Activated CD4-positive, CD25-positive, alpha-beta regulatory T cell (primary cell): Measurements from ENCODE around the gene FAM120C.
A peak's percentile ranks its signal among the peaks of the same experiment; 100 is the strongest.

Source experiments
- DNase-seq, 4 experiments: peaks; one replicate each; lab custom pipeline; 2025; lab: John Stamatoyannopoulos, UW

The FAM120C gene, protein sequence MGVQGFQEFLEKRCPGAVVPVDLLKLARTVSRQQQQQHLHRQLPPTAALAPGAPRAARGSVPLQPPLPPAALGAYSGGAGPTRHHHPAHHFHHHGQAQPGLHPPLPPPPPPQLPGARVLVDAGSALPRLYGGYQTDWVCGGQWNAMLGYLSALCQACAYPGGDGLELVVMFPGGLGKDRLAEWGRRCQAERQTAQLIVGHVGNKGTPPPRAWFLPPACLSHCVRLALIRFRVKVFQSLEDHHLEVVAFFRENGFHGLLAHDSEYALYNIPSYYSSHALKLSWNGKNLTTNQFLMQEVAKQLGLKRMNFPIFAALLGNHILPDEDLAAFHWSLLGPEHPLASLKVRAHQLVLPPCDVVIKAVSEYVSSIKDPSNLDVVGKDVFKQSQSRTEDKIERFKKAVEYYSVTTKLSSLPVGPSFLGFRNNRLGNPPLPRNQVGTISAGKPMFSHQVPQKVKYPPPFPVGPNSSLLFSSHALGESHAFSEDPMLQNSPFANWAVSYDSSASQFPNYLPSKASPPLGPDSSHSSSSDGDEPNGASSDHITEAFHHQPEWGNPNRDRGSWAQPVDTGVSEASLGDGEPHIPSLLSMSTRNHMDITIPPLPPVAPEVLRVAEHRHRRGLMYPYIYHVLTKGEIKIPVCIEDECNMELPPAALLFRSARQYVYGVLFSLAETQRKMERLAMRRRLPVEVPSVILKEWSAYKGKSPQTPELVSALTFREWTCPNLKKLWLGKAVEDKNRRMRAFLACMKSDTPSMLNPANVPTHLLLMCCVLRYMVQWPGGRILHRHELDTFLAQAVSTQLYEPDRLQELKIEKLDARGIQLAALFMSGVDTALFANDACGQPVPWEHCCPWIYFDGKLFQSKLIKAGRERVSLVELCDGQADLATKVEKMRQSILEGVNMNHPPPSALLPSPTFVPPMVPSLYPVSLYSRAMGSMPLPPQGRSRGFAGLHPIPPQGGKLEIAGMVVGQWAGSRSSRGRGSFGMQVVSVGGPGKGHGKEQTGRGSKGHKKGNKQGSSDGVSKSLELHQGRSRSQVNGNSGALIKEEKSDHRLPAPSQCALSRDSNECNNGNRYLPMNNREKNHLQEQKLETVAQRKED

DNA sequence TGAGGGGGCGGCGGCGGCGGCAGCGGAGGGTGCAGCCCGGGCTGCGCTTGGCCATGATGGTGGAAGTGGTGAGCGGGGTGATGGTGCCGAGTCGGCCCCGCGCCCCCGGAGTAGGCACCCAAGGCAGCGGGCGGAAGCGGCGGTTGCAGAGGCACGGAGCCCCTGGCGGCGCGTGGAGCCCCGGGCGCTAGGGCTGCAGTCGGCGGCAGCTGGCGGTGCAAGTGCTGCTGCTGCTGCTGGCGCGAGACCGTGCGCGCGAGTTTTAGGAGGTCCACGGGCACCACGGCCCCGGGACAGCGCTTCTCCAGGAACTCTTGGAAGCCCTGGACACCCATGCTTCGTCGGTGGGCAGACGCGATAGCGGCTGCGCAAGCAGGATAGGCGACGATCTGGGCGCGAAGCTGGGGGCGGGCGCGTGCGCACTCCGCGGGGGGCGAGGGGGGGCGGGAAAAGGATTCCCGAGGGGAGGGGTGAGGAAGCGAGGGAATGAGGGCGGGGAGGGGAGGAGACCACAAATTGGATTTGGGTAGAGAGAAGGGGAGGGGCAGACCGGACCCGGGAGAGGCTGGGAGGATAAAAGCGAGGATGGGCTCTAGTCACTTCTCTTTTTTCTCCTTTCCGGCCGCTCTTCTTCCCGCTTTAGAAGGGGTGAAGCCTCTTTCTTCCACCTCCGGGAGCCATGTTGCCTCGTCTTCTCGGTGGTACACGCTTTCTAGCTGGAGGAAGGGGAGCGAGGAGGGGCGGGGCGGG lies at the start of gene FAM120C:
Gene FAM120C (minus strand): TSS at position 391 of the 750 bp plus-strand sequence. CDS start 56 bp downstream, at position 335.
- DNase-seq = peak; percentile 30 to 53 (median 46)

DNA sequence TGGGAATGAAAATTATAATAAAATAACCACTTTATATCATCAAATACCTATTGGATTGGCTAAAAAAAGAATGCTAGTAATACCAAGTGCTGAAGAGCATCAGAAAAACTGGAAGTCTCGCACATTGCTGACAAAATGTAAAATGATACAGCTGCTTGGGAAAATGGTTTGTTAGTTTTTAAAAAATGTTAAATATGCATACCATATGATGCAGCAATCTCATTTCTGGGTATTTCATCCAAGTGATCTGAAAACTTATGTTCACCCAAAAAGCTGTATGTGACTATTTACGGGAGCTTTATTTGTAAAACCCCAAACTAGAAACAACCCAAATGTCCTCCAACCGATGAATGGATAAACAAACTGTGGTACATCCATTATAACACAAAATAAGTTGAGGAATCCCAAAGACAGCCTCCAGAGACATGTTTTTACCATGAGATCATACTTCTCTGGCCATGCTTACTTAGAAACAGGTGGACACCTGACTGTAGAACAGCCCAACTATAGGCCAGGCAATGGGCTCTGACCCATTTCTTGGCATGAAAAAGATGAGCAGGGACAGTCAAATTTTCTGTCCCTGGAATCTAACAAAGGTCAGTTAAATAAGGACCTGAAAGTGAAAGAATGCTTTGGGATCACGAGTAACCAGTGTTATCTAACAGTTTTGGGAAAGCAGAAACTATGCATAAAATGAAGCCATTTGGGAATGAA lies 47.5 kb upstream of the FAM120C start:
- DNase-seq = no peak

DNA sequence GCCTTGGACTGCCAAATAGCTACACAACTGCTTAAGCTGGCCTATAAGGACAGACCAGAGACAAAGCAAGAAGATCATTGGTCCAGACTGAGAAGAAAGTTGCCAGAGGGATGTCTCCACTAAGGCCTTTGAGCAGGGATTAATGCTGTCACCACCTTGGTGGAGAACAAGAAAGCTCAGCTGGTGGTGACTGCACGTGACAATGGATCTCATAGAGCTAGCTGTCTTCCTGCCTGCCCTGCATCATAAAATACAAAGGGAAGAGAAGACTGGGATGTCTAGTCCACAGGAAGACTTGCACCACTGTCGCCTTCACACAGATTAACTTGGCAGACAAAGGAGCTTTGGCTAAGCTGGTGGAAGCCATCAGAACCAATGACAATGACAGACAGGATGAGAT lies 40.5 kb upstream of the FAM120C start:
- DNase-seq = no peak

DNA sequence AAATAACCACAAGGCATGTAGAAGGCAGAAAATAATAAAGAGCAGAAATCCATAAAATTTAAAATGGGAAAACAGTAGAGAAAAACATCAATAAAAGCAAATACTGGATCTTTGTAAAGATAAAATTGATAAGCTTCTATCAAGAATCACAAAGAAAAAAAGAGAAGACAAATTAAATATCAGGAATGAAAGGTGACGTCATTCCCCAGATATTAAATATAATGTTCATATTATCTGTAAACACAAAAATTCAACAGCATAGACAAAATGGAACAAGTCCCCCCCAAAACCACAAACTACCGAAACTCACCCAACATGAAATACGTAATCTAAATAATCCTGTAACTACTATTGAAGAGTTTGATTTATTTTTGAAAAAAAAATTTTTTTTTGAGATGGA lies 30.5 kb upstream of the FAM120C start:
- DNase-seq = no peak

DNA sequence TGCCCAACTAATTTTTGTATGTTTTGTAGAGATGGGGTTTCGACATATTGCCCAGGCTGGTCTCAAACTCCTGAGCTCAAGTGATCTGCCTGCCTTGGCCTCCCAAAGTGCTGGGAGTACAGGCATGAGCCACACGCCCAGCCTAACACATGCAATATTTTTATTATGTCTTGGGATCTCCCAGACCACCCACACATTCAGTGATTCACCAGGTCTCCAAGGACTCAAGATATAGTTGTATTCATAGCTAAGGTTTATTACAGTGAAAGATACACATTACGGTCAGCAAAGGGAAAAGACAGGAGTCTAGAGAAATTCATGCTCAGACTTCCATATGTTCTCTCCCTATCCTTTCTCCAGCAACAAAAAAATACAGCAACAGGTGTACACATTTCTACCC lies 25.5 kb upstream of the FAM120C start:
- DNase-seq = no peak

DNA sequence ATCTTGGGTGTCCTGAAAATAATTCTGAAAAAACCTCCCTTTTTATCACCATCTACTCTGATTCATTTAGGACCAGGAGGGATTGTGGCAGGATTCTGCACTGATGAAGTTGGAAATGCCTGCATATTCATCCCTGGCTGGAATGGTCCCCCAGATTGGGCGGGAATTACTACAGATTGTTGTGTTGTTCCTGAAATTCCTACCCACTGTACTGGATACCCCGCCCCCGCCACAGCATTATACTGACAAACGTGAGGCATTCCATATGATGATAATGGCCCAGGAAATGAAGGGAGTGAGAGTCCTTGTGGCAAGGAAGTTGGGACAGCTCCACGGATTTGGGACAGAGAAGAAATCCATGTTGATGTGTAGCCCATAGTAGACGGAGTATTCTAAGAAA lies 15.2 kb upstream of the FAM120C start:
- DNase-seq = no peak

DNA sequence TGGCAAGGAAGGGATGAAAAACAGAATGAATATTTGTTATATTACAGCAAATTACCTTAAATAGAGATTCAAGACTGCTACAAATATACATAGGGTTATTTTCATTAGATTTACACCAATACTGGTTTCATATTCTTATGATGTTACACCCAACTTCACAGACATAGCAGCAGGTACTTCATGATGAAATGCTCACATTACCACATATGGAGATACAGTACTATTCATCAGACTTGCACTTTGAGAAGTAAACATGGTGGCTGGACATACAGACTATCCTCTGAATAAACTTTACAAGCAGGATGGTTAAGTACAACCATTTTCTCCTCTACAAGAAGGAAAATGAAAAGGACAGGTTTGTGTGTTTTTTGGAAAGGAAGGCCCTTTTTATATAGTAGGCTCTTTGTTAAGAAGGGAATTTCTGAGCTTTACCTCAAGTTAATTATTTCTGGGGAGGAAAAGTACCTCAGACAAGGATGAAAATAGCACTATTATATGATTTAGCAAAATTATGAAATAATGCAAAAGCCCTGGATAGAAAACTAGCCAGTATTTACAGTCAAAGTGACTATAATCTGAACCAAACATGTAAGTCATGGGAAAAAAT lies 12.0 kb upstream of the FAM120C start:
- DNase-seq = no peak

DNA sequence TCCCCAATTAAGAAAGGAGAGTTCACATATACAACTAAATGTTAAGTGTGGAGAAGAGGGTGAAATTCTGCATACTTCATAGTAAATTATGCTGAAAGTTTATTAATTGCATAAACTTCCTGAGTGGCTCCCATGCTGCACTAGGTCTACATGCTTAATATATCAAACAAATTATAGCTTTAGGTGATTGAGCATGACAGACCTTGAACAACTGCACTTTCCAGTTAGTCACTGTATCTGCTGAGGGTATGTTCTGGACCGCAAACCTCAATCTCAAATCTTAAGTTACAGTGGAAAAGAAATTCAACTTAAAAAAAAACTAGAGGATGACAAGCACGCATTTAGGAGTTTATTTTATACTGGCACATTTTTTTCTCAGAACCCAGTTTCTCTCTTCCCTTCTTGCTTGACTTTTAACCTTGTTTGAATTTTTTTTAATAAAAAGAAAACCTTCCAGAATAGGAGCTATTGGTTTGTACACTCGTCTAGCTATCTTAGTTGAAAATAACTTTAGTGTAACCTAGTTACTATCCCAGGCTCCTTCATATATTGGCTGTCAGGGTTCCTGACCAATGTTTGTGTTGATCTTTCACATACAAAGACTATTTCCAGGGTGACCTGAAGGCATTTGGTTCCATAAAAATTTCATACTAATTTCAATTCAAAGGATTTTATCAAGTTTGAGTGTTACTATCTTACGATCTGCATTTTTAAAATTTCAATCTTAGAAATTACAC lies 10.2 kb upstream of the FAM120C start:
- DNase-seq = no peak

DNA sequence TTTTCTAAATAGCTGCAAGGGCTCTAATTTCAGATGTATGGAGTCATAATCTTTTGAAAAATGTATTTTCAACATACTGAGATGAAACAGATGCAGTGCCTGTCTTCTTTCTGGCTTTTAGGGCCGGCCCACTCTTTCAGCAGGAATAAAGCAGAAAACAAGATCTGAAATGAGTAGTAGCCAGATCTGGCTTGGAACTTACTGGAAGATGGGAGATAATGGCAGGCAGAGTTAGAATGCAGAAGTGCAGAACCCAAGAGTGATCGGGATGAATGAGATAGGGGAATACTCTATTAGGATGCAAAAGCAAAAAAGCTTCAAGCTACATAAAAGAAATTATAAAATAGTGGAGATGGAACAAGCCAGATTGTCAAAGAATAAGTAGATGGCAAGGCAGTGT lies 1.4 kb upstream of the FAM120C start:
- DNase-seq = no peak

DNA sequence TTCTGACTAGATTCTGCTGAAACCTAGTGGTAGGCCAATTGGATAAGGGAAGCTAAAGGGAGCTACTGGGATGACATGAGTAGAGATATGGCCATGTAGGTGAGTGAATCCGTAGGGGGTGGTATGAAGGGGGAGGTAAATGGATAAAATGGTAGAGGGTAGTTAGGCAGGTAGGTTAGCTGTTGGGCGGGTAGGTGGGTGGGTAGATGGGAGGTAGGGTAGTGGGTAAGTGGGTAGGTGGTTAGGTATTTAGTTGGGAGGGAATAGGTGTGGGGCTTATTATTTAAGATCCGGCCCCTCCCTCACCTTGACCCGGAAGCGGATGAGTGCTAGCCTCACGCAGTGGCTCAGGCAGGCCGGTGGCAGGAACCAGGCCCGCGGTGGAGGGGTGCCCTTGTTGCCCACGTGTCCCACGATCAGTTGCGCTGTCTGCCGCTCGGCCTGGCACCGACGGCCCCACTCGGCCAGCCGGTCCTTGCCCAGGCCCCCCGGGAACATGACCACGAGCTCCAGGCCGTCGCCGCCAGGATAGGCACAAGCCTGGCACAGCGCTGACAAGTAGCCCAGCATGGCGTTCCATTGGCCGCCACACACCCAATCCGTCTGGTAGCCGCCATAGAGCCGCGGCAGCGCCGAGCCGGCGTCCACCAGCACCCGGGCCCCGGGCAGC lies 725 bp downstream of the FAM120C start:
- DNase-seq = peak; percentile 4 to 48 (median 40)

DNA sequence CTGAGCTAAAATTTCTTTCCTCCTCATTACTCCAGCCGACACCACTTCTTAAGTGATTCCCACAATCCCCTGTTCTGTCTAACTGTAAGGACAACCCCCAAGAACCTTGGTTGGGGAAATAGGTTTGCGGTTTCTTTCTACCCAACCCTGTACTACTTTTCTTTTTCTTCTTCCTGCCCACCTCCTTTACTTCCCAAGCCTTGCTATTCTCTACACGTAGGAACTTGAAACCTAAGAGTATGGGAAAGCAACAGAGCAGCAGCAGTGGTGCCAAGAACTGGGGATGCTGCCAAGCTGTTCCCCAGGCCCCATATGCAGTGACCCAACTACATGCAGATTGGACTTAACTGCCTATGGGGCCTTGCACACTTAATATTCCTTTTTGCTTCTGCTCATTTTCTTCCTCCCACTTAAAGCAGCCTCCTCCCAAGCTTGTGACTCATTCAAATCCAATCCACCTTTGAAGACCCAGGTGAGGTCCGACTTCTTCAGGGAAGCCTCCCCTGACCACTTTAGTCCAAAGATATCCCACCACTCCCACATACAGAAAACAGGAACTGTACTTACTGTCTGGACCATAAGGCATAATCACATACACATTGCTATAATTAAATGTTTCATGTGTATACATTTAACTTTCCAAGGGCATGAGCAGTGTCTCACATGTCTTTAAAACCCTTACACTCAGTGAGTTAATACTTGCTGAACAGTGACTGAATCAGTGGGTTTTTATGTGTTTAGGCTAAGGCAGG lies 1.7 kb downstream of the FAM120C start:
- DNase-seq = no peak

DNA sequence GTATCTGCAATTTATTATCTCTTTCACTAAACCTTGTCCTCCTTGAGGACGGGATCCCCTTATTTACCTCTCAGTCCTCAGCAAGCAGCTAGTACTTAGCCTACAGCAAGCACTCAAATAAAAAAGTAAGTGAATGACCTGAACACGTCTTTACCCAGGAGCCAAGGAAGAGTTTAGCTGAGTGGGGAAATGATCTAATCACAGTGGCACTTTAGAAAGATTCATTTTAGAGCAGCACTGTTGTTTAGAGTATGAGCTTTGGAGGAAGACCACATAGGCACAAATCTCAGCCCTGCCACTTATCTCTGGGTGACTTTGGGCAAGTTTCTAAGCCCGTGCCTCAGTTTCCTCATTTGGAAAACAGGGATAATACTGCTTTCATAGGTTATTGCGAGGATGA lies 2.7 kb downstream of the FAM120C start:
- DNase-seq = no peak

DNA sequence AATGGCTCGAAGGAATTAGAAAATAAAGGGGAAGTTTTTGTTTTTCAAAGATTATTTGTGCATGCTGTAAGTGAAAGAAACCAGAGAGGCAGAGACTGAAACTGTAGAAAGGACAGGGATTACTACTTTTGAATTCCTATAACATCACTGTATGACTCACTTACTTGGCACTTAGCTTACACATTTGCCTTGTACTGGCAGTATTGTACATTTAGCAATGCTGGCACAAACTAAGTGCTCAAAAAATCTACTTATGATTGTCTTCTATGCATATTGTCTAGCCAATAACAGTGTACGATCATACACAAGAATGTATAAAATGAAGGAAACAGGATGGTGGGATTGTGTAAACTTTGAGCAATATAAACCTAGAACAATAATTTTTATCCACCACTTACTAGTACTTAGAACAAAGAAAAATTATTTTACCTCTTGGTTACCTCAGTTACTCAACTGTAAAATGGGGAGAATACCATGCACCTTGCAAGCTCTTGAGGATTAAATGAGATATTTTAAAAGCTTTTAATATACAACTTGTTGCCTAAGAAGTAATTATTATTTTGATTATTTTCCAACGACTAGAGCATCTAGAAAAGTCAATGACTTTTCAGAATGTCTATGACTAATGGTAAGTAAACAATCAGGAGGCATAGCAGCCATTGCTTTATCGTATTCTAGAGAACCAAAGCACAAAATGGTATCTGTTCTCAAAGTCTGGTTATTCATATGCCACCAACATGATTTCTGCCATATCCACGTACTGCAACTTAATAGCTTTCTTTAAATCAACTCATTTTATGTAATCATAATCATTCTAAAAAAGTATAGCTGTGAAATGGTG lies 4.7 kb downstream of the FAM120C start:
- no peak for DNase-seq

DNA sequence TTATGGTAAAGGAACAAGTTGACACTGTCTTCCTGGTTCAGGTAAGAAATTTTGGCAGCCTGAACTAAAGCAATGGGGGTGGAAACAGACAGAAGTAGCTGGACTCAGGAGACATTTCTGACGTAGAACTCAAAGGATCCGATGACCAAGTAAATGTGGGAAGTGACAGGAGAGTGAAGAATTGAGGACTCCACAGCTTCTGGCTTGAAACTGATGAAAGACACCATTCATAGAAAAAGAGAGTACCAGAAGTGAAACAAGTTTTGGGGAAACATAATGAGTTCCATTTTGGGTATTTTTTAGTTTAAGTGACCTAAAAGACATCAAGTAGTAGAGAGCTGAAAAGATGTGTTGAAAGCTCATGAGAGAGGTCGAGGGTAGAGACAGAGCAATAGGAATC lies 5.7 kb downstream of the FAM120C start:
- no peak for DNase-seq

DNA sequence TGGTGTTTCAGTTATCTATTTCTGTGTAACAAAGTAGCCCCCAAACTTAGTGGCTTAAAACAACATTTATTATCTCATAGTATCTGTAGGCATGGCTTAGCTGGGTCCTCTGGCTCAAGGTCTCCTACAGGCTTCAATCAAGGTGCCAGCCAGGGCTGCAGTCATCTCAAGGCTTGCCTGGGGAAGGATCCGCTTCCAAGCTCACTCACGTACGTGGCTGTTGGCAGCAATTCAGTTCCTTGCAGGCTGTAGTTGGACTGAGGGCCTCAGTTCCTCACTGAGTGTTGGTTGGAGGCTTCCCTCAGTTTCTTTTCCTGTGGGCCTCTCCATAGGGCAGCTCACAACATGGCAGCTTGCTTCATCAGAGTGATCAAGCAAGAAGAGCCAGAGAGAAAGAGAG lies 9.3 kb downstream of the FAM120C start:
- DNase-seq = no peak

DNA sequence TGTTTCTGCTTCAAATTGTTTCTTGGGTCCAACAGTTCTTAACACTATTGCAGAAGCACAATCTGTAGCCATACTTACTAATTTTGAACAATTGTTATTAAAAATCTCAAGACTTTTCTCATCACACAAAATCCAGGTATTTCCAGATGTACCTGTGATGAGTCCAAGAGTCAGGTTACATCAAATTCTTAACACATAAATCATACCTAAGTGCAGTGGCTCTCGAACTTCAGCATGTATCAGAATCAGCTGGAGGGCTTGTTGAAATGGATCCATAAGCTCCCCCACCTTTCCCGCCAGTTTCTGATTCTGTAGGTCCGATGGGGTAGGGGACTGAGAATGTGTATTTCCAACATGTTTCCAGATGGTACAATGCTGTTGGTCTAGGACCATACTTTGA lies 10.6 kb downstream of the FAM120C start:
- no peak for DNase-seq

DNA sequence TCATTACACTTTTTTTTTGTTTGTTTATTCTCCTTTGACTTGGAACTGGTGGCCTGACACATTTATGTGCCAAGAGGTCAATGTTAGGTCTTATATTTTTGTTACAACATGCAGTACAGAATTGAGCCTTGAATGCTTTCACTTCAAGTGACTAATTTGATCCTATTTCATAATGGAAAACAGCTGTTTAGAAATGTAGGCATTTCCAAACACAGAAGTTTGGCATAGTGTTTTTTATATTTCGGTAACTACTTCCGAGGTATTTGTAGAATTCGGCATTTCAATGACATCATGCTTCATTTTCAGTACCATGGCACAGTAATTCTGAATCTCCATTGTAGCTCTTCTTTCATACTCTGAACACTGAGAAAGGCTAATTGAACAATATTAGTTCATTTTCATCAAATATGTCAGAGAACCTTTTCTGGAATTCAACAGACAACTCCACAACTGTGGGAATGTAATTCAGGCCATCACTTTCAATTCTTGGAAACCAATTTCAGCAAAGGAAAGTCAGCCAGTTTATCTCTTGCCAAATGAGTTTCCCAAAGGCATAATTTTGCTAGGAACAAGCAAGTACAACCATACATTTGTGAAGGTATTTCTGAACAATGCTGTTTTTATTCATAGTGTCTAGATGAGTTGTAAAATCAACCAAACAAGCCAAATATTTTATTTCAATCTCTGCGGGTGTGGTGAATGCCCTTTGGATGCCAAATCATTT lies 11.4 kb downstream of the FAM120C start:
- DNase-seq = no peak
